LNCAP (cell line): ENCODE data around the gene POLR3E.

Experiments used
- CTCF ChIP-seq: fragments of 450-650 bp; IDR thresholded peaks from 2 replicates; pipeline ENCODE4 v1.5.1; 2017; ENCODE audit warnings: mild to moderate bottlenecking

The POLR3E gene

GRCh38 chr16:22304411-22304810, 7.2 kb downstream of the POLR3E start:
- no peak for TF ChIP-seq CTCF

GRCh38 chr16:22306788-22307187, 9.6 kb downstream of the POLR3E start:
- no peak for TF ChIP-seq CTCF

GRCh38 chr16:22307838-22308237, 10.6 kb downstream of the POLR3E start:
- no peak for TF ChIP-seq CTCF

- TF ChIP-seq CTCF = no peak
Observed at GRCh38 chr16:22308824-22309520, 11.8 kb downstream of the POLR3E start.

GRCh38 chr16:22311520-22311919, 14.3 kb downstream of the POLR3E start:
- TF ChIP-seq CTCF = no peak

- no peak for TF ChIP-seq CTCF
Observed at GRCh38 chr16:22312897-22313781, 15.9 kb downstream of the POLR3E start.

GRCh38 chr16:22313876-22314470, 16.8 kb downstream of the POLR3E start:
- TF ChIP-seq CTCF = no peak
